Measurements from ENCODE around the gene MAP2.

MAP2 gene

DNA sequence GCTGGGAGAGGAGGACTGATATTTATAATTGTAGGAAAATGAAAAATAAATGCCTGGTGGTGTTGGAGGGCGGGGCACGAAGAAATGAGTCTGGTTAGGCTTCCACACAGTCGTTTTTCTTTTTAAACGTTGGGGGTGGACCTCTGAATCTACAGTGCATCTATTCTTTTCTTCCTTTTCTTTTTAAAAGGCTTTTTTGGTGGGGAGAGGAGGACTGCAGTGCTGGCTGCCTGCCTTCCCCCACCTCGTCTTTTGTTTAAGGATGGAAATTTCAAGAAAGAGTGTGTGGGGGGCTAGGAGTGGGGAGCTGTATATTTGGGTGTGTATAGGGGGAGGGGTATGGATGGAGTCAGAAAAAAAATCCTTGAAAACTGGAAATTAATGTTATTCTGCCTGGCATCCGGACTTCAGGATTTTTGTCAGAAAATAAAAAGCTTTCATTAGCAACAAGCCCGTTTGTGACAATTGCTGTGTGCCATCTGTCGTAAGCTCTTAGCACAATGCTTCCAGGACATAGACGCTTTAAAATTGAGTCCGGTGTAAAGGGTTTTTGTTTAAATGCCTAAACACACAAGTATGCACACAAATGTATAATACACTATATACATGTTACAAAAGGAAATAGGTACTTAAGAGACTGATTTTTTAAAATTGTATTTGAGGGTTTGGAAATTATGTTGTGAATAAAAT is 1.1 kb downstream of the MAP2 start:
- DNase-seq: no peak

DNA sequence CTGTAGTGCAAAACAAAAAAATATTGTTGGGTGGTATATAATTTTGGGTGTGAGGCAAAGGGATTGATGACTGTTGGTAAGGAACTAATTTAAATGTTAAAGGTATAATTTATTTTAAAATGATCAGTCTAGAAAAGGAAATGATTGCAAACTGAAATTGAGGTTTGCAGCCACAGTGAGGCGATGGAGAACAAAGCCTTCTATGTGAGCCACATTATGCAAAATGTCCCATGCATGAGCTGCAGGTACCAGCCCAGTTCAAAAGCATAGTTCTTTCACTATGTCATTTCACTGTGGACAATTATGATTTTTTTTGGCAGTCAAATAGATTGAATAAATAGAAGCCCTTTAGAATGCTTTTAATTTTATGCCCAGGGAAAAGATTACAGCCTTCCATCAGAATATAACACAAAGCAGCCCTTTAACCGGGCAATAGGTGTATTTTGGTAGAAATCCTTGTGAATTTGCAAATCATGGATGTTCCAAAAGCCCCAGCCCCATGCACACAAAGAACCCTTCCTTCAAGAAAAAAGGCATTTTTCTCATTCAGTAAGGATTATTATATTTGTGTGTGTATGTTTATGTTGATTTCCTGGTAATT is 1.7 kb downstream of the MAP2 start:
- DNase-seq: no peak

- DNase-seq: no peak
Observed at GRCh38 chr2:209426432-209426831, 2.6 kb downstream of the MAP2 start.

DNA sequence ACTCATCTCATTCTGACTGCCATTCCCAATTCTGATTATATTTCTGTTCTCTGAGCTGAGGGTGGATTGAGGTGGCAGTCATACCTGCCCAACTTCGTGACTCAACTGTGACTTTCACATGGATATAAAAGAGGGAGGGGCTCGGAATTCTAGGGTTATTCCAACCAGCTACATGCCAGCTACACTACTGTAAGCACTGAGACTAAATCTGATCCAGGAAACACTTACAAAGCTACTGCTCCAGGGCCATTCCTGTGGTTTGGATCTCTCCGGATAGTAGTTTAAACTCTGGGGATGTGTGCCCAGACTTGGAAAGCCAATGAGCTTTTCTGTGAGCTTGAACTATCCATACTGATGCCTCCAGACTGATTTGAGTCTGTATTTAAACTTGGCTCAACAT is 7.9 kb downstream of the MAP2 start:
- no peak for DNase-seq

DNA sequence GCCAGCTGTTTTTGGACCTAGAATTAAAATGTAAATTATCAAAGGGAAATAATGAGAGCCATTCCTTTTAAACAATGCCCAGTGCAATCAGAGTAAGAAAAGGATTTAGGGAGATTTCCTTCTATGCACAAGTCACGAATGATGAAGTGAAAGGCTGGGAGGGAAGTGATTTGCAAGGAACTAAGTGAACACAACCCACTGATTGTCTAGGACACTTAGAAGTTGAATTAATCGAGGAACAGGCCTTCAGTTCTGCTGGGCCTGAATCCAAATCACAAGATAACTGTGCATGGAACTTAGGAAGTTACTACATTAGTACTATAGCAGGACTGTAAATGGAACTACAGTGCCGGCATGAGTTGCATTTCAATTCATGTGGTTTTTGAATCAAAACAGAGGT is 17.7 kb downstream of the MAP2 start:
- no peak for DNase-seq

GRCh38 chr2:209442939-209443338 is 19.1 kb downstream of the MAP2 start:
- DNase-seq: no peak

GRCh38 chr2:209445485-209445884 is 21.6 kb downstream of the MAP2 start:
- no peak for DNase-seq

- no peak for DNase-seq
Observed at GRCh38 chr2:209451209-209451834, 27.5 kb downstream of the MAP2 start.

DNA sequence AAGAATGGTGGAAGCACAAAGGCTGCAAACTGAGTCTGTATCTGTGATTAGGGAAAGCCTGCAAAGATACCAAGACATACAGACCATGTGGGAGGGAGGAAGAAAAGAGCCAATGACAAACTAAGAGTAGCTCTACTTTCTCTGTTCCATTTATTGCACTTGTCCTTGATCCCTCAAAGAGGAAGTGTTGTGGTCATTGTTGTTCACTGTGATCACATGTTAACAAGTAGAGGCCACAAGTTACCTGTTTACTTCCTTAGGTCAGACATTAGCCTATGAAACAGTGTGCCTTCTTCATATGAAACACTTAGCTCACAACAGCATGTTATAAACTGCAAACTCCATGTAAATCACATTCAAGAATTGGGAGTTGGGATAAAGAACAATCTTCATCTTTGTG is 32.6 kb downstream of the MAP2 start:
- DNase-seq: no peak

DNA sequence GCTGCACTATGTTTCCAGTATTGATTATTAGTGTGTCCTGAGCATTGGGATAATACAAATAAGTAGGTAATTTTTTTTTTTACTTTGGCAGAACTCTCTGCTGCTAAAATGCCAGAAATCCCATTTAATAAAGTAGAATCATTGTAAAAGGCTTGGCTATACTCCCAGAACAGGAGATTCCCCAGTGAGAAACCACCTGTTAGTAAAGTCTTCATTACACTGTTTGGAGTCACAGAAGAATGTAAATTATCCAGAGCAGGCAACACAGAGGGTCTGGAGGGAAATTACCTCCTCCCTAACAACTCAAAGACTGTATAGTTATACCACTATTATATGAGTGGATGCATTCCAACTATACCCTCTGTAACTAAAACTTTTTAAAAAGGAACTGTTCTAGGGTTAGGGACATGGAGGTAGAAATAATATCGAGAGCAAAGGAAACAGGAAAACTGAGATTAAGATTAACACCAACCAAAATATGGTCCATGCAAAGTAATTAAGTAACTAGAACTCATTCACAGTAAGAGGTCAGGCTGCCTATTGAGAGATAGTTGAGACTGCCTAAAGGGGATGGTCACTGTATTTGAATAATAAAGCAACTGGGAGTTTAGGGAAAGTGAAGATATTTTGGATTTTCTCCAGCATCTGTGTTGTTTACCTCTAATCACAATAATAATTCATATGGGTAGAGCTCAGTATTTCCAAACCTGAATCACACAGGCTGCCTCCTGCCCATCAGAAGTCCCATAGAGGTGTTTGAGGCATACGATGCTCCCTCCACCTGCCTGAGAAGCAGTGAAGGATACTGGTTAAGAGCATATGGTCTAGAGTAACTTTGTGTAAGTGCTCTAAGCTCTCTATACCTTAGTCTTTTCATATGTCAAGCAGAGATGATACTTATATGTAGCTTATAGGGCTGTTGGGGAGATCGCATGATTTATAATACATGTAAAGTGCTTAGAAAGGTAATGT is 34.4 kb downstream of the MAP2 start:
- no peak for DNase-seq

DNA sequence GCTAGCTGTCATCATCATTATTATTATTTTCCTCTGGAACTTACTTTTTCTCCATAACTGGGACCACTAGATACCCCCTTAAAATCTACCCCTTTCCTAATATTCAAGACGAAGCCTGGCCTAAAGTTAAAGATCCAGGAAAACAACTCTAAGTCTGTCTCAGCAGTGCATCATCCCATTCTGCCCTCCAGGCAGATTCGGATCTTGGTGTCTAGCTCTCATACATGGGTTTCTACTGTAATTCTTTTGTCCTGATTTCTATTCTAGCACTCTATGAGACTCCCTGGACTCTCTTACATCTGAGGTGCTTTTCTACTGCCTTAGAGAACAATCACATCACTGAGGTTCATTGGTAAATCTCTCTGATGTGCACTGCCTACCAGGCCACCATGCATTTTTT is 35.5 kb downstream of the MAP2 start:
- DNase-seq: no peak

DNA sequence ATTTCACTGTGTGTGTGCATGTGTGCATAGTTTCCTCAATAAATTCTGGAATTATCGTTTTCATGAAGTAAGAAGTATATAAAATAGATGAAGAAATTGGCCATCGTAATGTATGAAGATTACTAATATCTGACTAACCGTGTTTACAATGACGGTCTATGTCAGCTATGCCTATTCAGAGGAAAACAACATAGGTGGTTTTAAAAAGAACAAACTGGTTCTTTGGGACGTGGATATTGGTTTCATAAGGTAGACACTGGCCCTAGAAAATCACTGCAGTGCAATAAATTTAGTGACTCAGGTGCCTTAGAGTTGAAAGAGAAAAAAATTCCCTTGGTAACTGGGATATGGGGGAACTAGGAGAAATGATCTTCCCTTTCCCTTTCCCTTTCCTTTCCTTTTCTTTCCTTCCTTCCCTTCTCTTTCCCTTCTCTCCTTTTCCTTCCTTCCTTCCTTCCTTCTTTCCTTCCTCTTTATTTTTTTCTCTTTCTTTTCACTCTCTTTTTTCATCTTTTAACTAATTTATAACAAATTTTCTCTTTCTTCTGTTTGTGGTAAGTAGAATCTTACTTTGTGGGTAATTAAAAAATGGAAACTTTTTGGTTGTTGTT is 36.4 kb downstream of the MAP2 start:
- DNase-seq: no peak

- no peak for DNase-seq
Observed at GRCh38 chr2:209463226-209463625, 39.4 kb downstream of the MAP2 start.

DNA sequence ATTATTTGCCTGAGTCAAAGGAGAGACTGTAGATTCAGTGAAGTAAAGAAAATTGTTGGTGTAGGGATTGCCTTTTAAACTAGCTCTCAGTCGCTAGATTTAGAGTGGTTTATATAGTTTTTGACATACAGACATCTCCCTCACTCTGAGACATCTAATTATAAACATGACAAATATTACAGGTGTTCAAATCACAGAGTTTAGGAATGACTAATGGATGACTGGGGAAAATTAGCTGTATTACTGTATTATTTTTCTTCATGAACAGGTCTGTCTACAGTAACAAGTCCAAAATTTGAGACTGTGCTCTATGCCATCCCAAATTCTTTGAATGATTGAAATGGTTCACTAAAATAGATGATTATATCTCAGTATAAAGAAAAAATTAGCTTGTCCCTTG is 40.0 kb downstream of the MAP2 start:
- no peak for DNase-seq

DNA sequence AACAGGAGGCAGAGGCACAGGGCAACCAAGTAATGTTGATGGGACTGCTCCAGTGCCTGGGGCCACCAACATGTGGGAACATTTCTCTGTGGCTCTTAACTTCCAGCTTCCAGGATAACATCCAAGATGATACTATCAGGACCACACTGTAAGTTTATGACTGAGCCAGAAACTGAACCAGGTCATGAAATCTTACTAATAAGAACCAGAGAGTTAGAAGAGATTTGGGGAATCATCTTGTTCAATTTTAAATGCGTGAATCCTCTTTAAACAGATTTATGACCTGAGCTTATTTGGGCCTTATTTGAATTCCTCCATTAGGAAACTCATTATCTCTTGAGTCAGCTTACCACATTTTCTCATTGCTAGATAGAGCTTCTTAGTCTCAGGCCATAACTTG is 45.0 kb downstream of the MAP2 start:
- DNase-seq: no peak

GRCh38 chr2:209469481-209469880 is 45.6 kb downstream of the MAP2 start:
- no peak for DNase-seq

GRCh38 chr2:209470466-209470865 is 46.6 kb downstream of the MAP2 start:
- no peak for DNase-seq

DNA sequence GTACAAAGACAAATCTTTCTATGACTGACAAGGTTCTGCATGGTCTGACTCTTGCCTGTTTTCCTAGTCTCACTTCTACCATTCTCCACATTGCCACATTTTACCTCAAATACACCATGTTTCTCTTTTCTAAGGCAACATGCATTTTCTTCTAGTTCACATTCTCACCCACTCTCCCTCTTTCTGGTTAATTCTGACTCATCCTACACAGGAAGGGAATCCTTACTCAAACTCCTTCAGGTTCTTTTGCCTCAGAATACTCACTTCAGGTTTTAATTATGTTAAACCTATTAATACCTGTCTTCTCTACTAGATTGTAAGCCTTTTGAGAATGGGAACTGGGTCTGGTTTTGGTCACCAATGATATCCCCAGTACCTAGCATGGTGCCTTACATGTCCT is 47.2 kb downstream of the MAP2 start:
- no peak for DNase-seq

GRCh38 chr2:209472112-209472832 is 48.4 kb downstream of the MAP2 start:
- no peak for DNase-seq

GRCh38 chr2:209472871-209473270 is 49.0 kb downstream of the MAP2 start:
- no peak for DNase-seq

- DNase-seq: no peak
Observed at GRCh38 chr2:209473930-209474419, 50.1 kb downstream of the MAP2 start.

- DNase-seq: no peak
Observed at GRCh38 chr2:209474960-209475359, 51.1 kb downstream of the MAP2 start.
